Measurements from ENCODE around the gene ZDHHC14. TPM values are rescaled to one million over a fixed set of nuclear protein-coding genes. Genes with fewer than 3 reads are reported as not detected.
"Not testable (repeated sequence)": the region's sequence is repeated elsewhere in the genome, so short reads cannot be mapped to it uniquely, and the experiment has no call there.

The ZDHHC14 gene
- total RNA-seq, 2 experiments from 2014 or later, result 1.7 to 2.5 TPM

GRCh38 chr6:157571269-157571668 lies 190.3 kb downstream of the ZDHHC14 start:
- Mint-ChIP-seq H3K36me3 (ENCODE audit: low read depth) (peaks cover 2% of the 10 kb centered on the region), H3K27ac (no peak overlapping the region), H3K4me1 (ENCODE audit: low read depth) (peaks cover 30% of the 10 kb centered on the region), H3K27me3 (no peaks in the 10 kb centered on the region), H3K9me3 (peaks cover 5% of the 10 kb centered on the region), H3K4me3 (no peak overlapping the region)
- no peak for TF ChIP-seq CTCF (IDR thresholded peaks at IDR 0.05)
- POLR2A ChIA-PET, result no interaction called here
- intact Hi-C loops (cut with micrococcal nuclease), result no loop called here
- DNase-seq (no peak), ATAC-seq (no peak)
- CTCF ChIA-PET, result interaction anchor here (0.8 to 1.5 kb wide), 2 partner anchors 37 to 248 kb away, joined by 3 to 5 read pairs; partner anchors contain the start of gene TMEM242

- Mint-ChIP-seq H3K4me3 (no peak overlapping the region), H3K36me3 (ENCODE audit: low read depth) (peaks cover 2% of the 10 kb centered on the region), H3K27me3 (no peaks in the 10 kb centered on the region), H3K27ac (no peak overlapping the region), H3K4me1 (ENCODE audit: low read depth) (peaks cover 30% of the 10 kb centered on the region), H3K9me3 (peaks cover 5% of the 10 kb centered on the region)
- intact Hi-C loops (cut with micrococcal nuclease), result no loop called here
- no peak for DNase-seq
- no peak for ATAC-seq
- POLR2A ChIA-PET, result no interaction called here
- TF ChIP-seq CTCF (IDR thresholded peaks at IDR 0.05), result no peak
- CTCF ChIA-PET, result interaction anchor here (0.8 kb wide), 1 partner anchor 248 kb away, joined by 3 read pairs; the partner anchor contains the start of gene TMEM242
These were observed 191.0 kb downstream of the ZDHHC14 start for GRCh38 chr6:157571950-157572349.

GRCh38 chr6:157574851-157575424 lies 193.9 kb downstream of the ZDHHC14 start:
- CTCF ChIA-PET, result no interaction called here

GRCh38 chr6:157575436-157576145 lies 194.6 kb downstream of the ZDHHC14 start:
- no peak for DNase-seq
- peaks cover 14% of the 10 kb centered on the region for H3K4me1 Mint-ChIP-seq (ENCODE audit: low read depth)
- H3K9me3 Mint-ChIP-seq, result peaks cover 8% of the 10 kb centered on the region
- ChIA-PET POLR2A (no interaction called here), CTCF (interaction anchor here (0.6 kb wide), 1 partner anchor 637 kb away, joined by 3 read pairs; no protein-coding TSS in a partner anchor)
- no peak for TF ChIP-seq CTCF (IDR thresholded peaks at IDR 0.05)
- no peak for ATAC-seq
- H3K27me3 Mint-ChIP-seq, result no peaks in the 10 kb centered on the region
- intact Hi-C loops (cut with micrococcal nuclease), result no loop called here
- H3K27ac Mint-ChIP-seq, result no peak overlapping the region
- peaks cover 5% of the 10 kb centered on the region for H3K36me3 Mint-ChIP-seq (ENCODE audit: low read depth)
- H3K4me3 Mint-ChIP-seq, result no peak overlapping the region

More at GRCh38 chr6:157574851-157575424, 193.9 kb downstream of the ZDHHC14 start:
- Mint-ChIP-seq H3K9me3 (peaks cover 8% of the 10 kb centered on the region), H3K27me3 (no peaks in the 10 kb centered on the region), H3K27ac (no peak overlapping the region), H3K36me3 (ENCODE audit: low read depth) (peaks cover 5% of the 10 kb centered on the region), H3K4me1 (ENCODE audit: low read depth) (peaks cover 19% of the 10 kb centered on the region), H3K4me3 (no peak overlapping the region)
- ATAC-seq (no peak), DNase-seq (no peak)
- TF ChIP-seq CTCF (IDR thresholded peaks at IDR 0.05), result no peak
- POLR2A ChIA-PET, result no interaction called here
- intact Hi-C loops (cut with micrococcal nuclease), result no loop called here

GRCh38 chr6:157576991-157577390 lies 196.0 kb downstream of the ZDHHC14 start:
- H3K36me3 Mint-ChIP-seq (ENCODE audit: low read depth); H3K4me1 Mint-ChIP-seq (ENCODE audit: low read depth); intact Hi-C loops (cut with micrococcal nuclease); H3K9me3 Mint-ChIP-seq; DNase-seq; H3K27me3 Mint-ChIP-seq; ATAC-seq; POLR2A ChIA-PET; H3K4me3 Mint-ChIP-seq; H3K27ac Mint-ChIP-seq: not testable (repeated sequence)
- CTCF ChIA-PET, result interaction anchor here (1.1 kb wide), 1 partner anchor 204 kb away, joined by 3 read pairs; no protein-coding TSS in a partner anchor

GRCh38 chr6:157578527-157578926 lies 197.5 kb downstream of the ZDHHC14 start:
- H3K36me3 Mint-ChIP-seq (ENCODE audit: low read depth); DNase-seq; H3K4me3 Mint-ChIP-seq; POLR2A ChIA-PET; H3K27me3 Mint-ChIP-seq; H3K9me3 Mint-ChIP-seq; H3K4me1 Mint-ChIP-seq (ENCODE audit: low read depth); intact Hi-C loops (cut with micrococcal nuclease); H3K27ac Mint-ChIP-seq; ATAC-seq: not testable (repeated sequence)
- CTCF ChIA-PET, result interaction anchor here (0.9 kb wide), 1 partner anchor 44 kb away, joined by 3 read pairs; no protein-coding TSS in a partner anchor

Data from activated CD8-positive, alpha-beta T cell treated with anti-CD3 and anti-CD28 coated beads for 36 hours (primary cell).